Tibial nerve (tissue), 4 donors: ENCODE data around the gene AMBN.

Experiments
- CTCF ChIP-seq, 5 experiments: fragments of 200-600 bp in 3 of 5; fragments of 450-650 bp in 2 of 5; sonication (generic) in 3 of 5; IDR thresholded peaks; one replicate each; pipeline ENCODE4 v1.5.1; 2016 to 2019; ENCODE audit warnings: antibody characterized with exemption in 5 of 5, mild to moderate bottlenecking in 3 of 5, moderate library complexity in 2 of 5
- EP300 ChIP-seq, 2 donors: sonication (generic); formaldehyde crosslinking; IDR thresholded peaks; one replicate each; pipeline ENCODE4 v1.6.1; 2017; ENCODE audit warnings: antibody characterized with exemption in 2 of 2, mild to moderate bottlenecking in 1 of 2
- POLR2A ChIP-seq, 2 donors: fragments of 450-650 bp; IDR thresholded peaks; one replicate each; pipeline ENCODE4 v1.6.1; 2017; ENCODE audit warnings: antibody characterized with exemption in 2 of 2, mild to moderate bottlenecking in 2 of 2, moderate library complexity in 2 of 2

- TF ChIP-seq CTCF (IDR thresholded peaks at IDR 0.05) (no peak), POLR2A (IDR thresholded peaks at IDR 0.05) (no peak), EP300 (IDR thresholded peaks at IDR 0.05) (no peak)
These were observed 11.8 kb downstream of the AMBN start for GRCh38 chr4:70603856-70604255.
